GM23338 (cell line): Measurements from ENCODE around the gene GDAP1L1. TPM values are rescaled to one million over a fixed set of nuclear protein-coding genes. Genes with fewer than 3 reads are reported as not detected.
A peak's percentile ranks its signal among the peaks of the same experiment; 100 is the strongest.

Experiments
- ATAC-seq: fragments of 200-7000 bp; cut with Tn5 transposase; 3 replicates; pipeline ENCODE4 v1.9.1; 2020
- DNase-seq: peaks from one replicate; pipeline ENCODE4 v3.0.0-alpha.2; 2015; ENCODE audit warnings: low spot score
- H2AFZ ChIP-seq: fragments of 200-600 bp; sonication (generic); 2 replicates; pipeline ENCODE4 v1.8.0; 2016; ENCODE audit warnings: antibody characterized with exemption, mild to moderate bottlenecking, moderate library complexity
- H3F3A ChIP-seq: fragments of 200-600 bp; sonication (generic); replicated peaks from 2 replicates; pipeline ENCODE4 v1.8.0; 2017; ENCODE audit warnings: antibody characterized with exemption, mixed run types, low read depth
- H3K27ac ChIP-seq: fragments of 200-600 bp; sonication (generic); 2 replicates; pipeline ENCODE4 v1.6.1; 2016; ENCODE audit warnings: low read depth
- H3K27me3 ChIP-seq: fragments of 200-600 bp; sonication (generic); 2 replicates; pipeline ENCODE4 v1.8.0; 2016; ENCODE audit warnings: mild to moderate bottlenecking, mixed run types, moderate library complexity; ENCODE audit not compliant: insufficient read depth
- H3K36me3 ChIP-seq: fragments of 200-600 bp; sonication (generic); 2 replicates; pipeline ENCODE4 v1.8.0; 2016; ENCODE audit warnings: mild to moderate bottlenecking; ENCODE audit not compliant: insufficient read depth
- H3K4me1 ChIP-seq: fragments of 200-600 bp; sonication (generic); 2 replicates; pipeline ENCODE4 v1.8.0; 2016; ENCODE audit warnings: mild to moderate bottlenecking, moderate library complexity; ENCODE audit not compliant: insufficient read depth
- H3K4me2 ChIP-seq: fragments of 200-600 bp; sonication (generic); 2 replicates; pipeline ENCODE4 v1.7.1; 2017; ENCODE audit warnings: mixed run types
- H3K4me3 ChIP-seq: fragments of 200-600 bp; sonication (generic); 2 replicates; pipeline ENCODE4 v1.6.1; 2016; ENCODE audit warnings: mixed run types
- H3K79me2 ChIP-seq: fragments of 200-600 bp; sonication (generic); replicated peaks from 2 replicates; pipeline ENCODE4 v1.8.0; 2017; ENCODE audit warnings: mild to moderate bottlenecking; ENCODE audit not compliant: insufficient read depth
- H3K9me2 ChIP-seq: fragments of 200-600 bp; sonication (generic); 2 replicates; pipeline ENCODE4 v1.8.0; 2017; ENCODE audit not compliant: insufficient read depth
- H4K20me1 ChIP-seq: fragments of 200-600 bp; sonication (generic); replicated peaks from 2 replicates; pipeline ENCODE4 v1.8.0; 2017; ENCODE audit warnings: mild to moderate bottlenecking; ENCODE audit not compliant: insufficient read depth
- H3K27ac Mint-ChIP-seq: 2 replicates; pipeline ENCODE4 v1.8.0; 2020; ENCODE audit warnings: inconsistent platforms, mild to moderate bottlenecking, moderate library complexity, mixed read lengths
- H3K27me3 Mint-ChIP-seq: 3 replicates; pipeline ENCODE4 v1.8.0; 2022; ENCODE audit warnings: low read depth, mild to moderate bottlenecking, moderate library complexity, mixed read lengths, inconsistent platforms; ENCODE audit not compliant: insufficient read depth, poor library complexity
- H3K36me3 Mint-ChIP-seq: 3 replicates; pipeline ENCODE4 v1.8.0; 2021; ENCODE audit warnings: low read depth, mild to moderate bottlenecking, inconsistent platforms, moderate library complexity, mixed read lengths
- H3K4me1 Mint-ChIP-seq: 3 replicates; pipeline ENCODE4 v1.8.0; 2020; ENCODE audit warnings: mild to moderate bottlenecking, inconsistent platforms, mixed read lengths
- H3K4me3 Mint-ChIP-seq: 3 replicates; pipeline ENCODE4 v1.8.0; 2021; ENCODE audit warnings: moderate library complexity, mild to moderate bottlenecking, inconsistent platforms, mixed read lengths
- H3K9me3 Mint-ChIP-seq: 3 replicates; pipeline ENCODE4 v1.8.0; 2020; ENCODE audit warnings: moderate library complexity, mild to moderate bottlenecking, inconsistent platforms, mixed read lengths
- NANOG ChIP-seq: IDR thresholded peaks from 2 replicates; pipeline ENCODE4 v1.6.1; 2016; ENCODE audit warnings: antibody characterized with exemption, borderline replicate concordance
- ZNF462 ChIP-seq: fragments of 250-450 bp; sonication (Bioruptor Pico); IDR thresholded peaks from 2 replicates; pipeline ENCODE4 v1.5.0; 2020; ENCODE audit warnings: mild to moderate bottlenecking, moderate library complexity
- polyA plus RNA-seq: library from polyadenylated mRNA; unstranded; fragments of >200 nt; fragmentation: Nextera tagmentation; extraction: Ambion mirVana; gene quantifications from 2 replicates; pipeline ENCODE4 v1.2.1, GENCODE V29; 2016
- total RNA-seq: library from RNA; depleted of rRNA; stranded (reverse); fragments of >200 nt; shearing (Covaris generic); gene quantifications from 2 replicates; pipeline ENCODE4 v1.2.3, GENCODE V29; 2014
- TF ChIP-seq, protein P1 (sequence below), 2 experiments: fragments of 200-600 bp in 1 of 2; sonication (generic) in 1 of 2; conservative IDR thresholded peaks; 2 replicates each; pipeline versions ENCODE4 v1.5.1 to v1.6.1; 2016 to 2017; ENCODE audit warnings: antibody characterized with exemption in 2 of 2, low read depth in 2 of 2, mild to moderate bottlenecking in 2 of 2, moderate library complexity in 1 of 2
- TF ChIP-seq, protein P2 (sequence below): IDR thresholded peaks from one replicate; pipeline ENCODE4 v1.6.1; 2018; ENCODE audit warnings: antibody characterized with exemption; ENCODE audit not compliant: unreplicated experiment

Gene GDAP1L1
- total and polyA plus RNA-seq, 2 experiments from 2014 or later = 4.5 to 11.2 TPM

GRCh38 chr20:44245977-44246376 is 1.1 kb upstream of the GDAP1L1 start (continued):
- TF ChIP-seq ZNF462 (no peak), NANOG (no peak)

- peaks cover 5% of the 10 kb centered on the region for H3K4me1 ChIP-seq
- no peaks in the 10 kb centered on the region for H3K9me3 Mint-ChIP-seq
- peak overlapping the region; percentile 94 for H3K4me3 ChIP-seq
- H3K36me3 ChIP-seq = no peaks in the 10 kb centered on the region
- H3K4me2 ChIP-seq = peak overlapping the region; percentile 97
- peak; percentile 93 for DNase-seq
- peak overlapping the region; percentile 83 for H3K4me3 Mint-ChIP-seq
- peak; percentile 91 for ATAC-seq
- H3K27ac ChIP-seq = no peak overlapping the region
- H3K27me3 ChIP-seq = peaks cover 12% of the 10 kb centered on the region; the same call in 1 of the 2 replicates
- peaks cover 7% of the 10 kb centered on the region for H3K27me3 Mint-ChIP-seq
- H3K9me2 ChIP-seq = no peaks in the 10 kb centered on the region
- peak overlapping the region; percentile 99 for H2AFZ ChIP-seq
- H3K36me3 Mint-ChIP-seq = no peaks in the 10 kb centered on the region
- peaks cover 6% of the 10 kb centered on the region; the same call in 2 of the 3 replicates for H3K4me1 Mint-ChIP-seq
- no peaks in the 10 kb centered on the region for H3K79me2 ChIP-seq
- peaks cover 5% of the 10 kb centered on the region for H4K20me1 ChIP-seq
- H3F3A ChIP-seq = no peaks in the 10 kb centered on the region
- H3K27ac Mint-ChIP-seq = no peak overlapping the region
- TF ChIP-seq, protein P1, sequence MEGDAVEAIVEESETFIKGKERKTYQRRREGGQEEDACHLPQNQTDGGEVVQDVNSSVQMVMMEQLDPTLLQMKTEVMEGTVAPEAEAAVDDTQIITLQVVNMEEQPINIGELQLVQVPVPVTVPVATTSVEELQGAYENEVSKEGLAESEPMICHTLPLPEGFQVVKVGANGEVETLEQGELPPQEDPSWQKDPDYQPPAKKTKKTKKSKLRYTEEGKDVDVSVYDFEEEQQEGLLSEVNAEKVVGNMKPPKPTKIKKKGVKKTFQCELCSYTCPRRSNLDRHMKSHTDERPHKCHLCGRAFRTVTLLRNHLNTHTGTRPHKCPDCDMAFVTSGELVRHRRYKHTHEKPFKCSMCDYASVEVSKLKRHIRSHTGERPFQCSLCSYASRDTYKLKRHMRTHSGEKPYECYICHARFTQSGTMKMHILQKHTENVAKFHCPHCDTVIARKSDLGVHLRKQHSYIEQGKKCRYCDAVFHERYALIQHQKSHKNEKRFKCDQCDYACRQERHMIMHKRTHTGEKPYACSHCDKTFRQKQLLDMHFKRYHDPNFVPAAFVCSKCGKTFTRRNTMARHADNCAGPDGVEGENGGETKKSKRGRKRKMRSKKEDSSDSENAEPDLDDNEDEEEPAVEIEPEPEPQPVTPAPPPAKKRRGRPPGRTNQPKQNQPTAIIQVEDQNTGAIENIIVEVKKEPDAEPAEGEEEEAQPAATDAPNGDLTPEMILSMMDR (conservative IDR thresholded peaks at IDR 0.05; ENCODE audit: low read depth in 2 of 2) = peak; percentile 76 to 85
- TF ChIP-seq, protein P2, sequence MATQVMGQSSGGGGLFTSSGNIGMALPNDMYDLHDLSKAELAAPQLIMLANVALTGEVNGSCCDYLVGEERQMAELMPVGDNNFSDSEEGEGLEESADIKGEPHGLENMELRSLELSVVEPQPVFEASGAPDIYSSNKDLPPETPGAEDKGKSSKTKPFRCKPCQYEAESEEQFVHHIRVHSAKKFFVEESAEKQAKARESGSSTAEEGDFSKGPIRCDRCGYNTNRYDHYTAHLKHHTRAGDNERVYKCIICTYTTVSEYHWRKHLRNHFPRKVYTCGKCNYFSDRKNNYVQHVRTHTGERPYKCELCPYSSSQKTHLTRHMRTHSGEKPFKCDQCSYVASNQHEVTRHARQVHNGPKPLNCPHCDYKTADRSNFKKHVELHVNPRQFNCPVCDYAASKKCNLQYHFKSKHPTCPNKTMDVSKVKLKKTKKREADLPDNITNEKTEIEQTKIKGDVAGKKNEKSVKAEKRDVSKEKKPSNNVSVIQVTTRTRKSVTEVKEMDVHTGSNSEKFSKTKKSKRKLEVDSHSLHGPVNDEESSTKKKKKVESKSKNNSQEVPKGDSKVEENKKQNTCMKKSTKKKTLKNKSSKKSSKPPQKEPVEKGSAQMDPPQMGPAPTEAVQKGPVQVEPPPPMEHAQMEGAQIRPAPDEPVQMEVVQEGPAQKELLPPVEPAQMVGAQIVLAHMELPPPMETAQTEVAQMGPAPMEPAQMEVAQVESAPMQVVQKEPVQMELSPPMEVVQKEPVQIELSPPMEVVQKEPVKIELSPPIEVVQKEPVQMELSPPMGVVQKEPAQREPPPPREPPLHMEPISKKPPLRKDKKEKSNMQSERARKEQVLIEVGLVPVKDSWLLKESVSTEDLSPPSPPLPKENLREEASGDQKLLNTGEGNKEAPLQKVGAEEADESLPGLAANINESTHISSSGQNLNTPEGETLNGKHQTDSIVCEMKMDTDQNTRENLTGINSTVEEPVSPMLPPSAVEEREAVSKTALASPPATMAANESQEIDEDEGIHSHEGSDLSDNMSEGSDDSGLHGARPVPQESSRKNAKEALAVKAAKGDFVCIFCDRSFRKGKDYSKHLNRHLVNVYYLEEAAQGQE = peak; percentile 94
These were observed 690 bp downstream of the GDAP1L1 start for GRCh38 chr20:44247586-44248409.
